Skeletal muscle satellite cell (primary cell): ENCODE data around the gene SCAND1. TPM values are rescaled to one million over a fixed set of nuclear protein-coding genes. Genes with fewer than 3 reads are reported as not detected.
"Not testable (repeated sequence)": the region's sequence is repeated elsewhere in the genome, so short reads cannot be mapped to it uniquely, and the experiment has no call there.

ENCODE experiments used
- H3K27me3 ChIP-seq: 2 replicates; pipeline ENCODE4 v1.7.0; 2013; ENCODE audit warnings: low read length; ENCODE audit not compliant: control insufficient read depth, insufficient read depth
- H3K36me3 ChIP-seq: 2 replicates; pipeline ENCODE4 v1.7.0; 2013; ENCODE audit warnings: mild to moderate bottlenecking, control low read depth, low read length; ENCODE audit not compliant: insufficient read depth
- H3K4me1 ChIP-seq: 2 replicates; pipeline ENCODE4 v1.7.0; 2013; ENCODE audit warnings: low read length; ENCODE audit not compliant: control insufficient read depth, insufficient read depth
- H3K4me2 ChIP-seq: 2 replicates; pipeline ENCODE4 v1.7.0; 2013; ENCODE audit warnings: mild to moderate bottlenecking, low read length
- H3K4me3 ChIP-seq: 2 replicates; pipeline ENCODE4 v1.7.0; 2013; ENCODE audit warnings: low read length
- H3K9ac ChIP-seq: 2 replicates; pipeline ENCODE4 v1.7.0; 2013; ENCODE audit warnings: mild to moderate bottlenecking, low read depth, low read length, moderate library complexity
- H3K9me3 ChIP-seq: replicated peaks from 2 replicates; pipeline ENCODE4 v1.7.0; 2013; ENCODE audit warnings: mild to moderate bottlenecking, control low read depth, low read length
- total RNA-seq: library from RNA; depleted of rRNA; stranded (reverse); fragments of >200 nt; gene quantifications from 2 replicates; pipeline ENCODE4 v1.2.3, GENCODE V29; 2012; rRNA removed

SCAND1 gene
- 78.0 and 97.8 TPM in 2 replicates for total RNA-seq

GRCh38 chr20:35954200-35954906, at the start of gene SCAND1:
TSS of gene SCAND1 (minus strand) at chr20:35954502. CDS start at chr20:35954284, 218 bp downstream.
- Histone ChIP-seq H3K4me2 (peak within 1 kb of the TSS; percentile 93), H3K27me3 (no peaks in the 10 kb centered on the region), H3K4me1 (peaks cover 14% of the 10 kb centered on the region), H3K9ac (peak within 1 kb of the TSS; percentile 99), H3K36me3 (no peaks in the 10 kb centered on the region), H3K9me3 (no peaks in the 10 kb centered on the region), H3K4me3 (peak within 1 kb of the TSS; percentile 91)

- H3K36me3 ChIP-seq, result no peaks in the 10 kb centered on the region
Measured at GRCh38 chr20:36004045-36004444, 49.7 kb upstream of the SCAND1 start.

GRCh38 chr20:36002855-36003254, 48.6 kb upstream of the SCAND1 start:
- H3K4me1 ChIP-seq, result no peaks in the 10 kb centered on the region
- no peak overlapping the region for H3K4me2 ChIP-seq
- H3K9ac ChIP-seq, result no peak overlapping the region
- no peaks in the 10 kb centered on the region for H3K27me3 ChIP-seq
- peaks cover 9% of the 10 kb centered on the region for H3K9me3 ChIP-seq
- H3K36me3 ChIP-seq, result no peaks in the 10 kb centered on the region
- H3K4me3 ChIP-seq, result no peak overlapping the region

More at GRCh38 chr20:36004045-36004444, 49.7 kb upstream of the SCAND1 start:
- Histone ChIP-seq H3K27me3 (no peaks in the 10 kb centered on the region), H3K9ac (no peak overlapping the region), H3K4me3 (no peak overlapping the region), H3K4me1 (no peaks in the 10 kb centered on the region), H3K9me3 (peaks cover 9% of the 10 kb centered on the region), H3K4me2 (no peak overlapping the region)

GRCh38 chr20:36001331-36001730, 47.0 kb upstream of the SCAND1 start:
- not testable (repeated sequence) for H3K27me3 ChIP-seq, H3K4me3 ChIP-seq, H3K4me2 ChIP-seq, H3K9ac ChIP-seq, H3K4me1 ChIP-seq, H3K36me3 ChIP-seq, H3K9me3 ChIP-seq

GRCh38 chr20:35996492-35996891, 42.2 kb upstream of the SCAND1 start:
- not testable (repeated sequence) for H3K4me3 ChIP-seq, H3K9me3 ChIP-seq, H3K4me2 ChIP-seq, H3K36me3 ChIP-seq, H3K9ac ChIP-seq, H3K27me3 ChIP-seq, H3K4me1 ChIP-seq

GRCh38 chr20:35994994-35995453, 40.7 kb upstream of the SCAND1 start:
- Histone ChIP-seq H3K9ac (no peak overlapping the region), H3K9me3 (no peaks in the 10 kb centered on the region), H3K4me3 (no peak overlapping the region), H3K4me2 (no peak overlapping the region), H3K27me3 (peaks cover 2% of the 10 kb centered on the region), H3K36me3 (no peaks in the 10 kb centered on the region), H3K4me1 (no peaks in the 10 kb centered on the region)

- no peak overlapping the region for H3K9ac ChIP-seq
- H3K4me3 ChIP-seq, result no peak overlapping the region
- H3K4me1 ChIP-seq, result no peaks in the 10 kb centered on the region
- H3K27me3 ChIP-seq, result peaks cover 11% of the 10 kb centered on the region
- no peak overlapping the region for H3K4me2 ChIP-seq
- H3K36me3 ChIP-seq, result no peaks in the 10 kb centered on the region
- no peaks in the 10 kb centered on the region for H3K9me3 ChIP-seq
Measured at GRCh38 chr20:35992713-35993335, 38.5 kb upstream of the SCAND1 start.

- no peaks in the 10 kb centered on the region for H3K9me3 ChIP-seq
- H3K9ac ChIP-seq, result no peak overlapping the region
- H3K4me1 ChIP-seq, result no peaks in the 10 kb centered on the region
- H3K4me2 ChIP-seq, result no peak overlapping the region
- H3K4me3 ChIP-seq, result no peak overlapping the region
- peaks cover 11% of the 10 kb centered on the region for H3K27me3 ChIP-seq
- no peaks in the 10 kb centered on the region for H3K36me3 ChIP-seq
Measured at GRCh38 chr20:35991142-35991771, 37.0 kb upstream of the SCAND1 start.

- H3K4me3 ChIP-seq, result no peak overlapping the region
- no peaks in the 10 kb centered on the region for H3K9me3 ChIP-seq
- no peak overlapping the region for H3K9ac ChIP-seq
- peaks cover 11% of the 10 kb centered on the region for H3K27me3 ChIP-seq
- H3K36me3 ChIP-seq, result no peaks in the 10 kb centered on the region
- H3K4me2 ChIP-seq, result no peak overlapping the region
- no peaks in the 10 kb centered on the region for H3K4me1 ChIP-seq
Measured at GRCh38 chr20:35988910-35989463, 34.7 kb upstream of the SCAND1 start.

GRCh38 chr20:35985806-35986205, 31.5 kb upstream of the SCAND1 start:
- H3K4me1 ChIP-seq, result no peaks in the 10 kb centered on the region
- no peaks in the 10 kb centered on the region for H3K36me3 ChIP-seq
- H3K9ac ChIP-seq, result no peak overlapping the region
- H3K9me3 ChIP-seq, result no peaks in the 10 kb centered on the region
- H3K4me3 ChIP-seq, result no peak overlapping the region
- peaks cover 16% of the 10 kb centered on the region for H3K27me3 ChIP-seq
- H3K4me2 ChIP-seq, result no peak overlapping the region

GRCh38 chr20:35984382-35984781, 30.1 kb upstream of the SCAND1 start:
- Histone ChIP-seq H3K9ac (no peak overlapping the region), H3K27me3 (peaks cover 14% of the 10 kb centered on the region), H3K4me2 (no peak overlapping the region), H3K4me3 (no peak overlapping the region), H3K36me3 (no peaks in the 10 kb centered on the region), H3K4me1 (no peaks in the 10 kb centered on the region), H3K9me3 (no peaks in the 10 kb centered on the region)
